K562 (cell line): Measurements from ENCODE around the gene MRO. TPM values are rescaled to one million over a fixed set of nuclear protein-coding genes. Genes with fewer than 3 reads are reported as not detected.

ENCODE experiments used
- ATAC-seq: fragments of 200-7000 bp; cut with Tn5 transposase; 3 replicates; pipeline ENCODE4 v1.9.1; 2020; ENCODE audit warnings: moderate library complexity
- BruUV-seq: library from RNA; stranded (reverse); fragments of 400-500 nt; replicated peaks from 2 replicates; lab custom pipeline; 2021; lab: Mats Ljungman, UMichigan
- CTCF ChIA-PET: fragments of 300-600 bp; formaldehyde crosslinking; extraction: SDS; loops from one replicate; lab custom pipeline; 2021; ENCODE audit warnings: low intra/inter-chr PET ratio; lab: Yijun Ruan, JAX
- POLR2A ChIA-PET: fragments of 300-600, 350-650 bp; sonication (Branson Sonifier 250); formaldehyde crosslinking; extraction: SDS; loops from one replicate; lab custom pipeline; 2021; ENCODE audit warnings: antibody characterized with exemption, inconsistent platforms; lab: Yijun Ruan, JAX
- DNase-seq, 4 experiments: peaks; one replicate each; pipeline versions ENCODE4 v3.0.0 to v3.0.0-alpha.2; 2011 to 2018; ENCODE audit warnings: low spot score in 3 of 4, mixed read lengths in 3 of 4; ENCODE audit errors: extremely low read depth in 1 of 4
- FAIRE-seq: peaks from 2 replicates; lab custom pipeline; 2011; peaks lifted over from hg19 to GRCh38; lab: Jason Lieb, UNC
- H2AFZ ChIP-seq: 2 replicates; pipeline ENCODE4 v1.6.0; 2011; ENCODE audit warnings: low read depth, low read length, control low read depth, inconsistent platforms
- H3K27ac ChIP-seq: fragments of 200-600 bp; 3 replicates; pipeline ENCODE4 v1.8.0; 2011; ENCODE audit warnings: low read depth, mild to moderate bottlenecking, control low read depth, inconsistent platforms, low read length, moderate library complexity, mixed read lengths; ENCODE audit errors: extremely low read depth
- H3K27me3 ChIP-seq, 2 experiments: fragments of 300-600 bp in 1 of 2; 2 replicates in 1 of 2; 3 replicates in 1 of 2; pipeline versions ENCODE4 v1.6.0 to v1.8.0; 2011; ENCODE audit warnings: inconsistent platforms in 2 of 2, low read length in 2 of 2, mild to moderate bottlenecking in 1 of 2, mixed read lengths in 1 of 2, moderate library complexity in 1 of 2; ENCODE audit not compliant: control insufficient read depth in 2 of 2, insufficient read depth in 2 of 2
- H3K36me3 ChIP-seq: fragments of 300-600 bp; 3 replicates; pipeline ENCODE4 v1.8.0; 2011; ENCODE audit warnings: mild to moderate bottlenecking, low read length, inconsistent platforms; ENCODE audit not compliant: control insufficient read depth, insufficient read depth
- H3K4me1 ChIP-seq, 2 experiments: fragments of 200-600 bp in 1 of 2; replicated peaks in 1 of 2; 2 replicates in 1 of 2; 3 replicates in 1 of 2; pipeline versions ENCODE4 v1.5.1 to v1.8.0; 2011; ENCODE audit warnings: inconsistent platforms in 2 of 2, low read length in 2 of 2, mild to moderate bottlenecking in 1 of 2, mixed read lengths in 1 of 2, moderate library complexity in 1 of 2; ENCODE audit not compliant: control insufficient read depth in 2 of 2, insufficient read depth in 2 of 2
- H3K4me2 ChIP-seq: 2 replicates; pipeline ENCODE4 v1.6.1; 2011; ENCODE audit warnings: low read length, control low read depth, inconsistent platforms, mixed read lengths; ENCODE audit not compliant: insufficient read depth
- H3K4me3 ChIP-seq: fragments of 200-600 bp; sonication (generic), shearing (Covaris generic); 2 replicates; pipeline ENCODE4 v1.5.1; 2016; ENCODE audit warnings: control low read depth, inconsistent platforms
- H3K79me2 ChIP-seq: fragments of 200-600 bp; 3 replicates; pipeline ENCODE4 v1.8.0; 2011; ENCODE audit warnings: low read length, inconsistent platforms; ENCODE audit not compliant: control insufficient read depth, insufficient read depth
- H3K9ac ChIP-seq, 2 experiments: 2 replicates each; pipeline versions ENCODE4 v1.6.0 to v1.6.1; 2011; ENCODE audit warnings: low read depth in 2 of 2, low read length in 2 of 2, control low read depth in 1 of 2, inconsistent platforms in 1 of 2, mild to moderate bottlenecking in 1 of 2, mixed read lengths in 1 of 2; ENCODE audit not compliant: insufficient read depth in 1 of 2
- H3K9me1 ChIP-seq: one replicate; pipeline ENCODE4 v1.6.0; 2011; ENCODE audit warnings: inconsistent platforms, mild to moderate bottlenecking, low read length, moderate library complexity; ENCODE audit not compliant: control insufficient read depth, insufficient read depth
- H3K9me3 ChIP-seq: replicated peaks from 2 replicates; pipeline ENCODE4 v1.5.1; 2011; ENCODE audit warnings: low read depth, low read length, inconsistent platforms; ENCODE audit not compliant: control insufficient read depth, insufficient read depth
- H4K20me1 ChIP-seq: replicated peaks from 2 replicates; pipeline ENCODE4 v1.6.1; 2011; ENCODE audit warnings: low read length, inconsistent platforms, mixed read lengths; ENCODE audit not compliant: control insufficient read depth, insufficient read depth
- BRD4 ChIP-seq: fragments of 200-600 bp; sonication (generic); IDR thresholded peaks from 2 replicates; pipeline ENCODE4 v1.6.1; 2017; ENCODE audit warnings: inconsistent platforms
- E2F3 ChIP-seq: fragments of 250-450 bp; sonication (Bioruptor Pico); IDR thresholded peaks from 2 replicates; pipeline ENCODE4 v1.4.0; 2020; ENCODE audit warnings: mild to moderate bottlenecking
- ESRRA ChIP-seq: fragments of 450-650 bp; IDR thresholded peaks from 2 replicates; pipeline ENCODE4 v1.6.1; 2014; ENCODE audit warnings: low read depth, mild to moderate bottlenecking, moderate library complexity, borderline replicate concordance
- FOXK1 ChIP-seq: sonication (generic); formaldehyde crosslinking; IDR thresholded peaks from 2 replicates; pipeline ENCODE4 v1.8.0; 2022; ENCODE audit warnings: missing genetic modification reagents, mild to moderate bottlenecking, borderline replicate concordance
- HDAC3 ChIP-seq: fragments of 450-650 bp; IDR thresholded peaks from 2 replicates; pipeline ENCODE4 v1.6.1; 2018; ENCODE audit warnings: borderline replicate concordance, mild to moderate bottlenecking, moderate library complexity; ENCODE audit not compliant: partially characterized antibody
- NR4A1 ChIP-seq, 2 experiments: fragments of 250-450 bp in 1 of 2; fragments of 450-650 bp in 1 of 2; sonication (Bioruptor Pico) in 1 of 2; IDR thresholded peaks; 2 replicates each; pipeline versions ENCODE4 v1.4.0 to v1.6.1; 2016 to 2020; ENCODE audit warnings: mild to moderate bottlenecking in 2 of 2, missing compliant biosample characterization in 1 of 2, missing genetic modification characterization in 1 of 2, moderate library complexity in 1 of 2
- PURB ChIP-seq: sonication (generic); formaldehyde crosslinking; IDR thresholded peaks from 2 replicates; pipeline ENCODE4 v1.9.0; 2021; ENCODE audit warnings: low read depth, mild to moderate bottlenecking, missing genetic modification reagents
- RUNX1 ChIP-seq: sonication (generic); IDR thresholded peaks from 2 replicates; pipeline ENCODE4 v1.6.1; 2016; ENCODE audit warnings: antibody characterized with exemption, low read depth
- SLC30A9 ChIP-seq: fragments of 250-450 bp; sonication (Bioruptor Pico); IDR thresholded peaks from 2 replicates; pipeline ENCODE4 v1.8.0; 2022; ENCODE audit warnings: mild to moderate bottlenecking, moderate library complexity
- ZNF212 ChIP-seq: fragments of 450-650 bp; formaldehyde crosslinking; IDR thresholded peaks from 2 replicates; pipeline ENCODE4 v1.4.0; 2020; ENCODE audit warnings: mild to moderate bottlenecking
- ZNF274 ChIP-seq: IDR thresholded peaks from 2 replicates; pipeline ENCODE4 v1.6.1; 2011; ENCODE audit warnings: low read depth, mild to moderate bottlenecking, low read length, moderate library complexity, borderline replicate concordance
- WGBS: fragments of 100-300 bp; shearing (Covaris generic); methylation state at CpG from one replicate; pipeline ENCODE4 v1.1.6; 2016; ENCODE audit warnings: low coverage, mixed read lengths; ENCODE audit not compliant: insufficient coverage; ENCODE audit errors: missing lambda C conversion rate; 5-methylcytosine and 5-hydroxymethylcytosine counted together
- in situ Hi-C: fragments of 300-500 bp; cut with MboI; formaldehyde crosslinking; loops from 4 replicates; pipeline ENCODE4 v1.15.0; 2018; ENCODE audit warnings: inconsistent platforms, mixed read lengths
- intact Hi-C: fragments of 100-400 bp; cut with micrococcal nuclease; formaldehyde crosslinking; loops from 2 replicates; pipeline ENCODE4 v1.14.2; 2022
- polyA plus RNA-seq, 8 experiments: library from polyadenylated mRNA; depleted of rRNA in 4 of 8; stranded (reverse) in 5 of 8; unstranded in 3 of 8; fragments of >200 nt; fragmentation: Nextera tagmentation in 2 of 8; fragmentation: Illumina TruSeq in 1 of 8; extraction: Ambion mirVana in 2 of 8; extraction: Trizol in 1 of 8; gene quantifications; 2 replicates each; pipeline versions ENCODE4 v1.2.1 to v1.2.3, GENCODE V29; 2011 to 2014; ENCODE audit warnings: inconsistent platforms in 1 of 8, missing spikeins in 1 of 8
- total RNA-seq, 7 experiments: library from RNA; depleted of rRNA in 6 of 7; stranded (reverse); fragments of >200 nt in 6 of 7; fragmentation: Illumina TruSeq in 2 of 7; extraction: Trizol in 2 of 7; gene quantifications; 2 replicates each; pipeline versions ENCODE4 v1.2.1 to v1.2.3, GENCODE V29; 2011 to 2021; ENCODE audit warnings: low replicate concordance in 1 of 7
- TF ChIP-seq, protein P1 (sequence below): sonication (generic); formaldehyde crosslinking; IDR thresholded peaks from 2 replicates; pipeline ENCODE4 v1.8.0; 2022; ENCODE audit warnings: mild to moderate bottlenecking, missing genetic modification reagents, borderline replicate concordance
- TF ChIP-seq, protein P2 (sequence below): sonication (generic); formaldehyde crosslinking; IDR thresholded peaks from 2 replicates; pipeline ENCODE4 v1.8.0; 2022; ENCODE audit warnings: missing genetic modification reagents, mild to moderate bottlenecking, borderline replicate concordance
- TF ChIP-seq, protein P3 (sequence below): sonication (generic); formaldehyde crosslinking; IDR thresholded peaks from 2 replicates; pipeline ENCODE4 v1.8.1; 2022; ENCODE audit warnings: missing genetic modification reagents
- TF ChIP-seq, protein P4 (sequence below): fragments of 250-450 bp; sonication (Bioruptor Pico); IDR thresholded peaks from 2 replicates; pipeline ENCODE4 v1.4.0; 2020; ENCODE audit warnings: mild to moderate bottlenecking, moderate library complexity, borderline replicate concordance

The MRO gene
- total and polyA plus RNA-seq, 9 of the 15 experiments (the other 6 are each of a cell fraction or from before 2014, with no cell fraction given), result 0.06 TPM; not detected in 8

DNA sequence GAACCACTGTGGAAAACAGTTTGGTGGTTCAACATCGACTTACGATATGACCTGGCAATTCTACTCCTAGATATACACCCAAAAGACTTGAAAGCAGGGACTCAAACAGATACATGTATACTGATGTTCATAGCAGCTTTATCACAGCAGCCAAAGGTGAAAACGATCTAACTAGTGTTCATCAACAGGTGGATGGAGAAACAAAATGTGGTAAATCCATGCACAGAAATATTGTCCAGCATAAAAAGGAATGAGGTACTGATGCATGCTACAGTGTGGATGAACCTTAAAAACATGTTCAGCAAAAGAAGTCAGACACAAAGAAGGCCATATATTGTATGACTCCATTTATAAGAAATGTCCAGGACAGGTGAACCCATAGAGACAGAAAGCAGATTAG is 36.3 kb downstream of the MRO start:
- in situ Hi-C loops (no loop called here), intact Hi-C loops (loop anchor here (5.0 kb wide), 1 partner anchor 271 kb away; no protein-coding TSS in a partner anchor)
- DNase-seq (no peak), ATAC-seq (no peak), FAIRE-seq (no peak)
- Histone ChIP-seq H3K36me3 (no peaks in the 10 kb centered on the region), H3K4me1 (no peaks in the 10 kb centered on the region), H3K9me1 (no peaks in the 10 kb centered on the region), H3K9ac (no peak overlapping the region), H3K9me3 (no peaks in the 10 kb centered on the region), H3K4me3 (no peak overlapping the region), H3K27me3 (no peaks in the 10 kb centered on the region; a peak in 1 of 5 replicates), H3K27ac (no peak overlapping the region), H2AFZ (no peak overlapping the region), H4K20me1 (no peaks in the 10 kb centered on the region), H3K4me2 (no peak overlapping the region), H3K79me2 (no peaks in the 10 kb centered on the region)
- POLR2A ChIA-PET, result no interaction called here
- CTCF ChIA-PET, result no interaction called here
- WGBS, result 0% methylated on average over 3 of the region's 3 CpGs
- no TSS peak for BruUV-seq
- TF ChIP-seq, protein P1, sequence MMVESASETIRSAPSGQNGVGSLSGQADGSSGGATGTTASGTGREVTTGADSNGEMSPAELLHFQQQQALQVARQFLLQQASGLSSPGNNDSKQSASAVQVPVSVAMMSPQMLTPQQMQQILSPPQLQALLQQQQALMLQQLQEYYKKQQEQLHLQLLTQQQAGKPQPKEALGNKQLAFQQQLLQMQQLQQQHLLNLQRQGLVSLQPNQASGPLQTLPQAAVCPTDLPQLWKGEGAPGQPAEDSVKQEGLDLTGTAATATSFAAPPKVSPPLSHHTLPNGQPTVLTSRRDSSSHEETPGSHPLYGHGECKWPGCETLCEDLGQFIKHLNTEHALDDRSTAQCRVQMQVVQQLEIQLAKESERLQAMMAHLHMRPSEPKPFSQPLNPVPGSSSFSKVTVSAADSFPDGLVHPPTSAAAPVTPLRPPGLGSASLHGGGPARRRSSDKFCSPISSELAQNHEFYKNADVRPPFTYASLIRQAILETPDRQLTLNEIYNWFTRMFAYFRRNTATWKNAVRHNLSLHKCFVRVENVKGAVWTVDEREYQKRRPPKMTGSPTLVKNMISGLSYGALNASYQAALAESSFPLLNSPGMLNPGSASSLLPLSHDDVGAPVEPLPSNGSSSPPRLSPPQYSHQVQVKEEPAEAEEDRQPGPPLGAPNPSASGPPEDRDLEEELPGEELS, result no peak
- TF ChIP-seq, protein P2, sequence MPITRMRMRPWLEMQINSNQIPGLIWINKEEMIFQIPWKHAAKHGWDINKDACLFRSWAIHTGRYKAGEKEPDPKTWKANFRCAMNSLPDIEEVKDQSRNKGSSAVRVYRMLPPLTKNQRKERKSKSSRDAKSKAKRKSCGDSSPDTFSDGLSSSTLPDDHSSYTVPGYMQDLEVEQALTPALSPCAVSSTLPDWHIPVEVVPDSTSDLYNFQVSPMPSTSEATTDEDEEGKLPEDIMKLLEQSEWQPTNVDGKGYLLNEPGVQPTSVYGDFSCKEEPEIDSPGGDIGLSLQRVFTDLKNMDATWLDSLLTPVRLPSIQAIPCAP (CRISPR knock-in tag), result no peak
- no peak for TF ChIP-seq HDAC3
- no peak for TF ChIP-seq E2F3 (CRISPR knock-in tag)
- TF ChIP-seq NR4A1 (CRISPR knock-in tag; IDR thresholded peaks at IDR 0.05), result no peak
- TF ChIP-seq NR4A1 (tag; IDR thresholded peaks at IDR 0.05), result no peak
- TF ChIP-seq PURB, result no peak
- no peak for TF ChIP-seq BRD4
- no peak for TF ChIP-seq SLC30A9
- no peak for TF ChIP-seq ZNF212 (CRISPR knock-in tag)
- no peak for TF ChIP-seq FOXK1 (CRISPR knock-in tag)
- TF ChIP-seq ZNF274, result no peak
- no peak for TF ChIP-seq ESRRA
- TF ChIP-seq, protein P3, sequence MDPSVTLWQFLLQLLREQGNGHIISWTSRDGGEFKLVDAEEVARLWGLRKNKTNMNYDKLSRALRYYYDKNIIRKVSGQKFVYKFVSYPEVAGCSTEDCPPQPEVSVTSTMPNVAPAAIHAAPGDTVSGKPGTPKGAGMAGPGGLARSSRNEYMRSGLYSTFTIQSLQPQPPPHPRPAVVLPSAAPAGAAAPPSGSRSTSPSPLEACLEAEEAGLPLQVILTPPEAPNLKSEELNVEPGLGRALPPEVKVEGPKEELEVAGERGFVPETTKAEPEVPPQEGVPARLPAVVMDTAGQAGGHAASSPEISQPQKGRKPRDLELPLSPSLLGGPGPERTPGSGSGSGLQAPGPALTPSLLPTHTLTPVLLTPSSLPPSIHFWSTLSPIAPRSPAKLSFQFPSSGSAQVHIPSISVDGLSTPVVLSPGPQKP, result no peak
- no peak for TF ChIP-seq RUNX1
- TF ChIP-seq, protein P4, sequence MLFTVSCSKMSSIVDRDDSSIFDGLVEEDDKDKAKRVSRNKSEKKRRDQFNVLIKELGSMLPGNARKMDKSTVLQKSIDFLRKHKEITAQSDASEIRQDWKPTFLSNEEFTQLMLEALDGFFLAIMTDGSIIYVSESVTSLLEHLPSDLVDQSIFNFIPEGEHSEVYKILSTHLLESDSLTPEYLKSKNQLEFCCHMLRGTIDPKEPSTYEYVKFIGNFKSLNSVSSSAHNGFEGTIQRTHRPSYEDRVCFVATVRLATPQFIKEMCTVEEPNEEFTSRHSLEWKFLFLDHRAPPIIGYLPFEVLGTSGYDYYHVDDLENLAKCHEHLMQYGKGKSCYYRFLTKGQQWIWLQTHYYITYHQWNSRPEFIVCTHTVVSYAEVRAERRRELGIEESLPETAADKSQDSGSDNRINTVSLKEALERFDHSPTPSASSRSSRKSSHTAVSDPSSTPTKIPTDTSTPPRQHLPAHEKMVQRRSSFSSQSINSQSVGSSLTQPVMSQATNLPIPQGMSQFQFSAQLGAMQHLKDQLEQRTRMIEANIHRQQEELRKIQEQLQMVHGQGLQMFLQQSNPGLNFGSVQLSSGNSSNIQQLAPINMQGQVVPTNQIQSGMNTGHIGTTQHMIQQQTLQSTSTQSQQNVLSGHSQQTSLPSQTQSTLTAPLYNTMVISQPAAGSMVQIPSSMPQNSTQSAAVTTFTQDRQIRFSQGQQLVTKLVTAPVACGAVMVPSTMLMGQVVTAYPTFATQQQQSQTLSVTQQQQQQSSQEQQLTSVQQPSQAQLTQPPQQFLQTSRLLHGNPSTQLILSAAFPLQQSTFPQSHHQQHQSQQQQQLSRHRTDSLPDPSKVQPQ, result no peak
